Adrenal gland (tissue), 5 donors: ENCODE data around the gene BRAP.

ENCODE experiments used
- CTCF ChIP-seq, 6 experiments: fragments of 450-650 bp in 4 of 6; fragments of 200-600 bp in 2 of 6; sonication (generic) in 1 of 6; IDR thresholded peaks; 1 replicate in 5 of 6; 2 replicates in 1 of 6; pipeline versions ENCODE4 v1.5.1 to v1.8.0; 2016 to 2021; ENCODE audit warnings: antibody characterized with exemption in 6 of 6, mild to moderate bottlenecking in 2 of 6, moderate library complexity in 1 of 6
- POLR2A ChIP-seq, 2 donors: fragments of 450-650 bp; IDR thresholded peaks; one replicate each; pipeline ENCODE4 v1.6.1; 2017; ENCODE audit warnings: antibody characterized with exemption in 2 of 2, mild to moderate bottlenecking in 2 of 2, moderate library complexity in 1 of 2
- donor health status: DM: no; HTN: no; CAD: no.

GRCh38 chr12:111733340-111733915 lies 47.7 kb upstream of the BRAP start:
- no peak for TF ChIP-seq CTCF (IDR thresholded peaks at IDR 0.05)
- TF ChIP-seq POLR2A (IDR thresholded peaks at IDR 0.05), result no peak
